WTC11 (cell line): Measurements from ENCODE around the gene CALM3.

Experiments
- NFYB ChIP-seq: sonication (generic); formaldehyde crosslinking; conservative IDR thresholded peaks from 2 replicates; pipeline ENCODE4 v1.8.0; 2022; ENCODE audit warnings: low read depth, missing genetic modification reagents
- TEAD4 ChIP-seq: sonication (generic); formaldehyde crosslinking; IDR thresholded peaks from 2 replicates; pipeline ENCODE4 v1.8.0; 2022; ENCODE audit warnings: mild to moderate bottlenecking, missing genetic modification reagents

GRCh38 chr19:46605356-46605821 lies 4.3 kb downstream of the CALM3 start:
- TF ChIP-seq NFYB (CRISPR knock-in tag) (no peak), TEAD4 (CRISPR knock-in tag) (no peak)
